Skeletal muscle tissue (tissue), 4 donors: ENCODE results near the gene DDX28. TPM values are rescaled to one million over a fixed set of nuclear protein-coding genes. Genes with fewer than 3 reads are reported as not detected.

ENCODE experiments used
- H3K27ac ChIP-seq: one replicate; pipeline ENCODE4 v1.7.0; 2013; ENCODE audit warnings: mild to moderate bottlenecking, low read depth, low read length, inconsistent platforms
- H3K27me3 ChIP-seq, 3 donors: one replicate each; pipeline ENCODE4 v1.7.0; 2013; ENCODE audit warnings: low read length in 3 of 3; ENCODE audit not compliant: control insufficient read depth in 3 of 3, insufficient read depth in 3 of 3
- H3K36me3 ChIP-seq, 3 donors: one replicate each; pipeline ENCODE4 v1.7.0; 2013; ENCODE audit warnings: low read length in 3 of 3; ENCODE audit not compliant: control insufficient read depth in 3 of 3, insufficient read depth in 3 of 3
- H3K4me1 ChIP-seq, 3 donors: one replicate each; pipeline ENCODE4 v1.7.0; 2013; ENCODE audit warnings: low read length in 3 of 3, mild to moderate bottlenecking in 3 of 3; ENCODE audit not compliant: control insufficient read depth in 3 of 3, insufficient read depth in 3 of 3
- H3K4me3 ChIP-seq, 3 donors: one replicate each; pipeline ENCODE4 v1.7.0; 2013; ENCODE audit warnings: low read length in 3 of 3
- H3K9ac ChIP-seq, 3 donors: one replicate each; pipeline ENCODE4 v1.7.0; 2013; ENCODE audit warnings: low read length in 3 of 3, mild to moderate bottlenecking in 3 of 3, moderate library complexity in 2 of 3, low read depth in 1 of 3
- H3K9me3 ChIP-seq, 3 donors: one replicate each; pipeline ENCODE4 v1.7.0; 2013; ENCODE audit warnings: low read length in 3 of 3; ENCODE audit not compliant: control insufficient read depth in 3 of 3
- total RNA-seq: library from RNA; depleted of rRNA; stranded (reverse); fragments of >200 nt; gene quantifications from one replicate; pipeline ENCODE4 v1.2.3, GENCODE V29; 2014
- donor health status: Osteomylitis.

Gene DDX28
- total RNA-seq, 1 donor from 2014 or later = 14.1 TPM

DNA sequence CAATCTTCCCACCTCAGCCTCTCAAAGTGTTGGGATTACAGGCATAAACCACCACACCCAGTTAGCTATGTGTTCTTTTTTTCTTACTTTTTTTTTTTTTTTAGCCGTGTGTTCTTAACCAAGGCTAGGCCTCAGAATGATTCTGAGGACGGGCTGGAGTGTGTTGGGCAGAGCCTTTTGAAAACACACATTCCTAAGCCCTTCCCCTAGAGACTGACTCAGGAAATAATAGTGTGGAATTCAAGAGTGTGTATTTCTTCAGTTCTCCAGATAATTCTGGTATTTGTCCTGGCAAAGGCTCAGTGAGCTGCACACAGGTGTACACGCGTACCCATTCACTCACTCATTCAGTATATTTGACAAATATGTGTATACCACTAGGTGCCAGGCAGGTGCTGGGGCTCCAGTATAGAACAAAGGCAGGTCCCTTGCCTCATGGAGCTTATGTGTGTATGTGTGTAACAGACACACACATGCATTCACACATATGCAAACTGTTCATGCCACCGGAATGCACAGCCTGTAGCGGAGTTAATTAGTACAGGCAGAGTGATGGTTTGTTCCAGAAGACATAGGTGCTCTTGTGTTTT is 42.8 kb upstream of the DDX28 start:
- Histone ChIP-seq H3K4me1 (peaks cover 45 to 57% (median 56%) of the 10 kb centered on the region in 3 donors), H3K9me3 (no peaks in the 10 kb centered on the region), H3K9ac (peak overlapping the region in 2 of 3 donors; percentile 0 to 26), H3K36me3 (peaks cover 0 to 9% (median 5%) of the 10 kb centered on the region in 3 donors), H3K27me3 (no peaks in the 10 kb centered on the region), H3K4me3 (no peak overlapping the region), H3K27ac (peak overlapping the region; percentile 85)

DNA sequence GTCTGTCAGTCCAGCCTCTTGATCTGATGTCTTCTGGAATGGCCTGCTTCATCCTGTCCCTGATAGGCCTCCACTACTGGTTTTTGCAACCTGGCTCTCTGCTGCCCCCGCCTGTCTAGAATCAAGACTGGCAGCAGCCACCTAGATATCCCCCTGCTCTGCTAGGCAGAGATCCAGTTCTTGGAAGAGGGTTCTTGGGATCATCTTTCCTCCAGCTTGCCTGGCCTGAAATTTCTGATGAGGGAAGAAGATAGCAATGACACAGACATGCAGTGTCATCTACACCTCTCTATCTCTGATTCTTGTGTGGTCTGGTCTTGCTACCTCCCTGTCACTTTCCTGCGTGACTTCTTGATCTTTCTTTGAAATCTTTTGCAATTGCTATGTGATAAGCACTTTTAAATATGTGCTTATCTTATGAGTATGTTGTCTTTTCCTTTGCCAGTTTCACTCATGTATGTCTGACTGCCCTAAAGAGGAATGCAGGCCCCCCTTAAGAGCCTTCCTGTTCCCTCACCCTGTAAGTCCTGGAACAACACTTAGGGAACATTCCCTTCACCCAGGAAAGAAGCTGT is 41.8 kb upstream of the DDX28 start:
- H3K4me3 ChIP-seq = no peak overlapping the region
- peaks cover 0 to 10% (median 7%) of the 10 kb centered on the region in 3 donors for H3K36me3 ChIP-seq
- peak overlapping the region; percentile 85 for H3K27ac ChIP-seq
- H3K9ac ChIP-seq = peak overlapping the region; percentile 0 to 63 (median 62)
- H3K27me3 ChIP-seq = no peaks in the 10 kb centered on the region
- peaks cover 36 to 47% (median 46%) of the 10 kb centered on the region in 3 donors for H3K4me1 ChIP-seq
- H3K9me3 ChIP-seq = no peaks in the 10 kb centered on the region

GRCh38 chr16:68062910-68063393 is 39.9 kb upstream of the DDX28 start:
- Histone ChIP-seq H3K27me3 (no peaks in the 10 kb centered on the region), H3K4me3 (no peak overlapping the region), H3K36me3 (peaks cover 0 to 10% (median 10%) of the 10 kb centered on the region in 3 donors), H3K9ac (no peak overlapping the region), H3K4me1 (peaks cover 23 to 32% (median 32%) of the 10 kb centered on the region in 3 donors), H3K27ac (no peak overlapping the region), H3K9me3 (no peaks in the 10 kb centered on the region)

DNA sequence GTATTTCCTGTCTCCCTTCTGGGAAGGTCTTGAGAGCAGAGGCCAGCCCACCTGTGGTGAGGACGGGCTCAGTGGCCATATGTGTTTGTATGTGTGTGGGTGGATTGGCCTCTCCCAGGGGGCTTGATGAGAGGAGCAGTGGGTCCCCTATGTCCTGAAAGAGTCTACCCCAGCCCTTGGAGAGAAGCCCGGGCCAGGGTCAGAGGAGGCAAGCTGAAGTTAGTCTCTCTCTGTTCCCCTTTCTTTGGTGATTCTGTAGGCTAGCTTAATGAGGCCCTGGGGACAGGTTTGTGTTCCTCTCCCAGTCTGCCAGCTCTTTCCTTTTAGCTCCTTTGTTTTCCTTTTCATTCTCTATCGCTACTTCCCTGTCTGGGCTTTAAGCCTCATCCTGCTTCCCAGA is 38.4 kb upstream of the DDX28 start:
- H3K4me1 ChIP-seq = peaks cover 22 to 29% (median 26%) of the 10 kb centered on the region in 3 donors
- no peak overlapping the region for H3K9ac ChIP-seq
- H3K4me3 ChIP-seq = no peak overlapping the region
- no peaks in the 10 kb centered on the region for H3K27me3 ChIP-seq
- H3K36me3 ChIP-seq = peaks cover 0 to 12% (median 11%) of the 10 kb centered on the region in 3 donors
- H3K27ac ChIP-seq = no peak overlapping the region
- H3K9me3 ChIP-seq = no peaks in the 10 kb centered on the region

DNA sequence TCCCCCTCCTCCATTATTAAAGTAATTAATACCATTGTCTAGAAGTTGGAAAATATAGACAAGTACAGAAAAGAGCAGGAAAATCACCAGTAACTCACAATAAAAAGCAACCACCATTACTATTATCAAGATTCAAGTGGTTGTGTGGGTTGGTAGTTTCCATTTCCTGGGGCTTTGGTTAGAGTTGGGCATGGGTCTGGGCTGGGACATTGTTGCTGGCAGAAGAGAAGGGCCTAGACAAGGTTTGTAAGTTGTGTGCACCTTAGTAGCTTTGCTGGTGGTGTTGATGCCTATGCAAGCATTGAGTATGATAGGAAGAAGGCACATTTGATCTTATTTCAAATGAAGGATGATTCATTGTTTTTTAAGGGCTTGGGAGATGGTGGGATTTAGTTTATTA is 36.8 kb upstream of the DDX28 start:
- no peaks in the 10 kb centered on the region for H3K9me3 ChIP-seq
- H3K9ac ChIP-seq = no peak overlapping the region
- H3K27ac ChIP-seq = no peak overlapping the region
- peaks cover 0 to 19% (median 11%) of the 10 kb centered on the region in 3 donors for H3K36me3 ChIP-seq
- peaks cover 6 to 14% (median 10%) of the 10 kb centered on the region in 3 donors for H3K4me1 ChIP-seq
- H3K4me3 ChIP-seq = no peak overlapping the region
- no peaks in the 10 kb centered on the region for H3K27me3 ChIP-seq

- no peaks in the 10 kb centered on the region for H3K4me1 ChIP-seq
- peaks cover 7 to 27% (median 10%) of the 10 kb centered on the region in 3 donors for H3K36me3 ChIP-seq
- no peak overlapping the region for H3K4me3 ChIP-seq
- no peak overlapping the region for H3K9ac ChIP-seq
- H3K27ac ChIP-seq = no peak overlapping the region
- no peaks in the 10 kb centered on the region for H3K27me3 ChIP-seq
- H3K9me3 ChIP-seq = no peaks in the 10 kb centered on the region
Measured at GRCh38 chr16:68055395-68055794, 32.4 kb upstream of the DDX28 start.

DNA sequence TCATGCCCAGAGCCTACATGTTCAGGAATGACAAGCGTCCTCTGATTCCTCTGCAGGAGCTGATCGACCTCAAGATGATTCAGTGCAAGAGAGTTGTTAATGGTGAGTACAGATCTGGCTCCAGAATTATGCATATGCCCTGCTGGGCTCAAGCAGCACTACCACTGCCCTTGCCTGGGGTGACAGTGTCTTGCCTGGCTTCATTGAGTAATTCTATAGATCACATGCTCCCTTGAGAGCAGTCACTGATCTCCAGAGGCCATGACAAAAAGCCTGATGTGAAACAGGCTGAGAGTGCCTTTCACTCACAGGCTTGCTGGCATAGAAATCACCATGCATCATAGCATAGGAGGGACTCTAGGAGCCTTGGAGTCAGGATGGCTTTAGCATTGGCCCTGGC is 26.4 kb upstream of the DDX28 start:
- H3K4me1 ChIP-seq = no peaks in the 10 kb centered on the region
- H3K27me3 ChIP-seq = no peaks in the 10 kb centered on the region
- H3K9ac ChIP-seq = no peak overlapping the region
- H3K36me3 ChIP-seq = peaks cover 10 to 25% (median 13%) of the 10 kb centered on the region in 3 donors
- H3K27ac ChIP-seq = no peak overlapping the region
- H3K4me3 ChIP-seq = no peak overlapping the region
- no peaks in the 10 kb centered on the region for H3K9me3 ChIP-seq

DNA sequence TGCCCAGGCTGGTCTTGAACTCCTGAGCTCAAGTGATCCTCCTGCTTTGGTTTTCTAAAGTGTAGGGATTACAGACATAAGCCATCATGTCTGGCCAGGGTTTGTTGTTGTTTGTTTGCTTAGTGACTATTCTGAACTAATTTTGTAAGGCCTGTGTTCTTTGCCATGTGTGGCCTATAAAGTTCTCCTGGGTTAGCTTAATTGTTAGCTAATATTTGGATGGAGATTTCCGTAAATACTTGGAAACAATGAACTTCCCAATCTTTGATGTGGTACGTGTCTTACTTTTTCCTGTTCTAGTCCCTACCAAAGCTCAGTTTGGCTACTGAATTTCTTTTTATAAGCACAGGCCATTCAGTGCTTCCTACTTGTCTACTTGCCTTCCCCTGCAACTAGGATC is 25.0 kb upstream of the DDX28 start:
- no peaks in the 10 kb centered on the region for H3K27me3 ChIP-seq
- peaks cover 6 to 16% (median 6%) of the 10 kb centered on the region in 3 donors for H3K36me3 ChIP-seq
- no peak overlapping the region for H3K4me3 ChIP-seq
- H3K27ac ChIP-seq = no peak overlapping the region
- H3K9ac ChIP-seq = no peak overlapping the region
- H3K9me3 ChIP-seq = no peaks in the 10 kb centered on the region
- no peaks in the 10 kb centered on the region for H3K4me1 ChIP-seq

- Histone ChIP-seq H3K36me3 (peaks cover 6 to 11% (median 6%) of the 10 kb centered on the region in 3 donors), H3K4me1 (no peaks in the 10 kb centered on the region), H3K9ac (no peak overlapping the region), H3K9me3 (no peaks in the 10 kb centered on the region), H3K27ac (no peak overlapping the region), H3K27me3 (no peaks in the 10 kb centered on the region), H3K4me3 (no peak overlapping the region)
Measured at GRCh38 chr16:68046106-68046505, 23.1 kb upstream of the DDX28 start.

DNA sequence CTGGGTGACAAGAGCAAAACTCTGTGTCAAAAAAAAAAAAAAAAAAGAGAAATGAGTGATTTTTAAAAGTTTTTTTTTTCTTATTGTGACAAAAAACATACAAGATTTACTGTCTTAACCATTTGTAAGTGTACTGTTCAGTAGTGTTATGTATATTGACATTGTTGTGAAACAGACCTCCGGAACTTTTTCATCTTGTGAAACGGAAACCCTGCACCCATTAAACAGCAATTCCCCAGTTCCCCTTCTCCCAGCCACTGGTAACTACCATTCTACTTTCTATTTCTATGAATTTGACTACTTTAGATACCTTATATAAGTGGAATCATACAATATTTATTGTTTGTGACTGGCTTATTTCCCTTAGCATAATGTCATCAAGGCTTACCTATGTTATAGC is 18.8 kb upstream of the DDX28 start:
- Histone ChIP-seq H3K4me3 (no peak overlapping the region), H3K4me1 (peaks cover 0 to 8% (median 4%) of the 10 kb centered on the region in 3 donors), H3K36me3 (no peaks in the 10 kb centered on the region), H3K27ac (no peak overlapping the region), H3K27me3 (no peaks in the 10 kb centered on the region), H3K9me3 (no peaks in the 10 kb centered on the region), H3K9ac (no peak overlapping the region)
